ENCODE results near the gene LRRC2.
"Not testable (repeated sequence)": the region's sequence is repeated elsewhere in the genome, so short reads cannot be mapped to it uniquely, and the experiment has no call there.

The LRRC2 gene

DNA sequence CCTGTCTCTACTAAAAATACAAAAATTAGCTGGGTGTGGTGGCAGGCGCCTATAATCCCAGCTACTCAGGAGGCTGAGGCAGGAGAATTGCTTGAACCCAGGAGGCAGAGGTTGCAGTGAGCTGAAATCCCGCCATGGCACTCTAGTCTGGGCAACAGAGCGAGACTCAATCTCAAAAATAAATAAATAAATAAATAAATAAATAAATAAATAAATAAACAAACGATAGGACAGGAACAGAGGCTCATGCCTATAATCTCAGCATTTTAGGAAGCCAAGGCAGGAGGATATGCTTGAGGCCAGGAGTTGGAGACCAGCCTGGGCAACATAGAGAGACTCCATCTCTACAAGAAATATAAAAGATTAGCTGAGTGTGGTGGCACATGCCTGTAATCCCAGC, 43.9 kb downstream of the LRRC2 start:
- DNase-seq, result not testable (repeated sequence)

DNA sequence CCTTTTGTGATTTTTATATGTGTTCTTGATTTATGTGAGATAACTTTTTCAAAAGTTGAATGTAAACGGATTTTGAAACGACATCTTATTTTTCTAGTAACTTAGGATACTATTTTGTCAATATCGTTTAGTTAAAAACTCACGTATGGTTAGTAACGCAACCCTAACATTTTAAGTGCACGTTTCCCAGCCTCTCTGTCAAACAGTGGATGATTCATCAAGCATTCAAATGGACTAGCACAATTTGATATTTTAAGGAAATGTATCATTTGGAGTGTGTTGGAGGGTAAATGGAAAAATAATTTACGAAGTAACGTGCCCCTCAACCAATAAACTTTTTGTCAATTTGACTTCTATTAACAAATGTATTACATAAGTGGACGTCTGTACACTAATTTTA, 45.0 kb downstream of the LRRC2 start:
- DNase-seq, result no peak

DNA sequence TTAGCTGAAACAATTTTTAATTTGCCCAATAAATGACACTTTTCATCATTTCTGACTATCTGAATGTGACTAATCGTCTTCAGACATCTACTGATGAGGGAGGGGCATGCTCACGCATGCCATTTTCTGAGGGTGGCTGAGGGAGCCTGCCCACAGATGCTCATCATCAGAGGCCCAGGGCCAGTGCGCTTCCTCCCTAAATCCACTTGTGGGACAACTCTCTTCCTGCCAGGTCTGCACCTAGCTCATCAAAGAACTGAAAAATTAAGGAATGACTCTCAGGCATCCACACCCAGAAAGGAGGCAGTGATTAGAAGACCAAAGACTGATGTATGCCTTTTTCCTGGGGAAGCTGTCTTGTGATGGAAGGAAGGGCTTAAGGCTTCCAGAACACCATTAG, 45.6 kb downstream of the LRRC2 start:
- no peak for DNase-seq

DNA sequence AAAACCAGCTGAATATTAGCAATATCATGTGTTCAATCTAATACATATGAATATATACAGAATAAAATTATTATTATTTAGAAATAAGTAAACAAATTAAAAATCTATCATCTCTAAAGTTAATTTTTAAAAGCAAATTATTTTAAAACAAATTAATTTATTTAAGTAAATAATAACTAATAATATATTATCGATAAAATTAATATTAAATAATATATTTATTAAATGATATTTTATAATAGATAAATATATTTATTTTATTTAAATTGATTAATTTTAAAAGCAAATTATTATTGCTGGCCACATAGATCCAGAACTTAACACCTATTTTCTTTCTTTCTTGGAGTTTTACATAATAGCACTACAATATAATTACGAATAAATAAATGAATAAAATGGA, 46.1 kb downstream of the LRRC2 start:
- no peak for DNase-seq

DNA sequence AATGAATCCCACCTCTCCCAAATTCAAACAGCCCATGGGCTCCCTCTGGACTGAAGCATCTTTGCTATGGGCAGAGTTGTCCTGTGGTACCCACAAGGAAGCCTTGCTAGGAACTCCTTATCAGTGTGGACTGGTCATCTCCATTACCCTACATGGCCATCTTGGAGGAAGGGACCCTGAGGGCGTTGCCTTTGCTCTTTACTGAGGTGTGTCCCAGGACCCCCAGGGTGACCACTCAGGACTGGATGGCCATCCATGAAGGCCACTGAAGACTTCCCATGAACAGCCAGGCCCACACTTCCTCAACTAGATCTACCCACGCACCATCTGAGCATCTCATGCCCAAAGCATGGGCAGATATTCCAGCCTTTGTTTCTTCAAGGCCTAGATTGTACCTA, 48.3 kb downstream of the LRRC2 start:
- DNase-seq, result no peak

DNA sequence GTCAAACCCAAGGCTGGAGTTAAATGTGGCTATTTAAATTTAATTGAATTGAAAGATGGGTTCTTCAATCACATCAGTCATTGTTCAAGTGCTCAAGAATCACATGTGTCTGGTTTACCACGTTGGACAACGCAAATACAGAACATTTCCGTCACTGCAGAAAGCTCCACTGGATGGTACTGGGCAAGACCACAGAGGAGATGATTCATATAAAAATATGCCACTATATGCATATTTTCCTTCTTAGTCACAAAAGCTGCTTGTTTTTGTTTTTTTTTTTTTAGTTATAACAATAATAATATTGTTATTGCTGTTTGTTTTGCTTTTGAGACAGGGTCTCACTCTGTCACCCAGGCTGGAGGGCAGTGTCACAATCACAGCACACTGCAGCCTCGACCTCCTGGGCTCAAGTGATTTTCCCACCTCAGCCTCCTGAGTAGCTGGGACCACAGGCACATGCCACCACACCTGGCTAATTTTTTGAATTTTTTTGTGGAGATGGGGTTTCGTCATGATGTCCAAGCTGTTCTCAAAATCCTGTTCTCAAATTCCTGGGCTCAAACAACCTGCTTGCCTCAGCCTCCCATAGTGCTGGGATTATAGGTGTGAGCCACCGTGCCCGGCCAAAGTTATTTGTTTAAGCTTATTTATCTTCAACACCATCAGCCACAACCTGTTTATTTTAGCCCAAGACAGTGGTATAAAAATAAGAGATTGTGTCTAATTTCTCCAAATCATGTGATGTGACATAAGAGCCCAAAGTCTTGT, 48.9 kb downstream of the LRRC2 start:
- DNase-seq, result no peak

DNA sequence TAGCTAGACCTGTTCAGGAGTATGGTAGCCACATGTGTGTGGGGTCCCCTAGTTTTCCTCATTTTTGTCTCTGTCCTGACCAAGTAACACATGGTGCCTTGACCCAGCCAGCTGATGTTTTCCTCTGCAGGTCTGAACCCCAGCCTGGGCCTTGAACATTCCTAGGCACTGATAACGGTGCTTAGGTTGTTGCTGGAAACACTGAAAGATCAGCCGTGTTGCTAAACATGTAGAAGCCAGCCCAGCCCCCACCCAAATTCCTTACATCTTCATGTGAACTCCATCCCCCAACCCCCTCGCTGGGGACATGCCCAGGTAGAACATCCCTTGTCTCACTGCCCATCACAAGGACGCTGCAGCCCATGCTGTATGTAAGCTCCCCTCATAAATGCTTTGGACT, 49.6 kb downstream of the LRRC2 start:
- DNase-seq, result no peak

DNA sequence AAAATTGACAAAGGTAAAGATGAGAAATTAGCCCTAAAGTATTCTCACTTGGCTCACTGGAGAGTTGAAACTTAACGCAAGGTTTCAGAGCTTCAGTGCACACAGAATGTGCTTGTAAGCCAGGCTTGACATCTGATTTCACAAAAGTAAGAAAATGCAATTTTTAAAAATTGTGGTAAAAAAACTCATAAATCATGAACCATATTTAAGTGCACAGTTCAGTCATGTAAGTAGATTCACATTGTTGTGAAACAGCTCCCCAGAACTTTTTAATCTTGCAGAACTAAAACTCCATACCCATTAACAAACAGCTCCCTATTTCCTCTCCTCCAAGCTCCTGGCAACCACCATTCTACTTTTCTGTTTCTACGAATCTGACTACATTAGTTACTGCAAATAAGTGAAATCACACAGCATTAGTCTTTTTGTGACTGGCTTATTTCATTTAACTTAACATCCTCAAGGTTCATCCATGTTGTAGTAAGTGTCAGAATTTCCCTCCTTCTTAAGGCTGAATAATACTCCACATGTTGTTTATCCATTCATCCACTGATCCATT, 53.8 kb downstream of the LRRC2 start:
- no peak for DNase-seq

DNA sequence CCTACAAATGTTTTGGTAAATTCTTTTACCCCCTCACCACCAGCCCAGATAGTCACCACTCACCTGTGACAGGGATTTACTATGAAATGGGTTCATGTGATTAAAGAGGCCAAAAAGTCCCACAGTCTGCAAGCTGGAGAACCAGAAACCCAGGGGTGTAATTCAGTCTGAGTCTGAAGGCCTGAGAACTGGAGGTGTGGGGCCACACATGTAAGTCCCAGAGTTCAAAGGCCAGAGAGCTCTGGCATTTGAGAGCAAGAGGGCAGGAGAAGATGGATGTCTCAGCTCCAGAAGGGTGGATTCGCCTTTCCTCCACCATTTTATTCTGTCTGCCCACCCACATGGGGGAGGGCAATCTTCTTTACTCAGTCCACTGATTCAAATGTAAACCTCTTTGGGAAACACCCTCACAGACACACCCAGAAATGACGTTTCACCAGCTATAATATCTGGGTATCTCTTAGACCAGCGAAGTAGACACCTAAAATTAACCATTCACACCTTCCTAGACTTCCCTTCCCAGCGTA, 56.4 kb downstream of the LRRC2 start:
- DNase-seq, result no peak

DNA sequence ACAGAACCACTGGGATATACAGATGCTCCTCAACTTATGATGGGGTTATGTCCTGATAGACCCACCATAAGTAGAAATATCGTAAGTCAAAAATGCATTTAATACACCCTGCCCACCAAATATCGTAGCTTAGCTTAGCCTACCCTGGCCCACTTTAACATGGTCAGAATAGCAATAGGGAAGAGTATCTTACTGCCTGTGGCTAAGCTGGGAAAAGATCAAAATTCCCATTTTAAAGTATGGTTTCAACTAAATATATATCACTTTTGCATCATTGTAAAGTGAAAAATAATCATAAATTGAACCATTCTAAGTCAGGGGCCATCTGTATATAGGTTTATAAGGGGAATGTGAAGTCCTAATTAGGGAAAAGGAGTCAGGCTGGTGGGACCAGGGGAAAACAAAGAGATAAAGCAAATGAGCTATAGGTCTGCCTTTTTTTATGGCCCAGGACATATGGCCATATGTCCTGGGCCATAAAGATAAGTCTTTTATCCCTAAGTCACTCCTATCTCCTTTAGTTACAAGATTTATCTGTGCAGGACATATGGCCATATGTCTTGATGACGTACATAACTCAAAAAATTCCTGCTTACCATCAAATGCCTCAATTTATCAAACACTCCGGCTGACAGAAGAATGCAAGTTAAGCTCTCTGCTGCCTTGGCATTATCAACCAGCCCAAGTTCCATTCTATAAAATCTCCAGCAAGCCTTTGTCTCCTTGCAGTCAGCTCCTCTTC, 57.1 kb downstream of the LRRC2 start:
- no peak for DNase-seq

DNA sequence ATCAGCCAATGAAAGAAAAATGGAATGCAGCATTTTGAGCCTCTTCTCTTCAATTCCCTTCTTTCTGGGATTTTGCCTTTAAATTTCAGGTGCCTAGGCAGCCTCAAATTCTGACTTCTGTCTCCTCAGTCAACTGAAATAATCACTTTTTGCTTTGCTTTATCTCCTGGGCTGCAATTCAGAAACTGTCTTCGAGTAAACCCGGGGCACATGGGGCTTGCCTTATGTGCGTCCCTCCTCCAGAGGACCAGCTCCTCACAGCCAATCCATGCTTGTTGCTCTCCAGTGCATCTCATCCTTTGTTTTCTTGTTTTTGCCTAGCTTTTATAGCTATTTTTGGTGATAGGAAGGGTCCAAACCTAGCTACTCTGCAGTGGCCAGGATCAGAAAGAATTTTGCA, 59.6 kb downstream of the LRRC2 start:
- no peak for DNase-seq

DNA sequence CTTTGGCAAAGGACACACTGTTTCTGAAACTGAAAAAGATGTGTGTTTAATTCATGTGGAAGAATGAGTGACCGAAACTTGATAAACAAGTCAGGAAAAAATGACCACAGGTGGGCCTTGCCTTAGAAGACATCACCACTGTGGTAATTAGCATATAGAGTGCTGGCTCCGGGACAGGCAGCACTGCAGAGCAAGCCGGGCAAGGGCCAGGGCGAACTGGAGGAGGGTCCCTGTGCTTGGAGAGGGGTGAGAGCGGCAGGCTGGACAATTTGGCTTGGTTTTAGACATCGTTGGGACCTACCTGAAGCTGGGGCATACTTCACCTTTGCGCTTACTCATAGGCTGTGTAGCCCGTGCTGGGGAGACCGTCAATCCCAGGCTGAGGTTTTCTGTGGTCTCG, 60.1 kb downstream of the LRRC2 start:
- no peak for DNase-seq

DNA sequence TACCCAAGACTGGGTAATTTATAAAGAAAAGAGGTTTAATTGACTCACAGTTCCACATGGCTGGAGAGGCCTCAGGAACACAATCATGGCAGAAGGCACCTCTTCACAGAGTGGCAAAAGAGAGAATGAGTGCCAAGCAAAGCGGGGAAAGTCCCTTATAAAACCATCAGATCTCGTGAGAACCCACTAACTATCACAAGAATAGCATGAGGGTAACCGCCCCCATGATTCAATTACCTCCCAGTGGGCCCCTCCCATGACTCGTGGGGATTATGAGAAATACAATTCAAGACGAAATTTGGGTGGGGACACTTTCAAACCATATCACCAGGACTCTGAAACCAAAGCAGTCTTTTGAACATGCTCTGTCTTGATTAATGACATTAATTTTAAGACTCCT, 61.3 kb downstream of the LRRC2 start:
- peak; percentile 25 to 38 for DNase-seq

DNA sequence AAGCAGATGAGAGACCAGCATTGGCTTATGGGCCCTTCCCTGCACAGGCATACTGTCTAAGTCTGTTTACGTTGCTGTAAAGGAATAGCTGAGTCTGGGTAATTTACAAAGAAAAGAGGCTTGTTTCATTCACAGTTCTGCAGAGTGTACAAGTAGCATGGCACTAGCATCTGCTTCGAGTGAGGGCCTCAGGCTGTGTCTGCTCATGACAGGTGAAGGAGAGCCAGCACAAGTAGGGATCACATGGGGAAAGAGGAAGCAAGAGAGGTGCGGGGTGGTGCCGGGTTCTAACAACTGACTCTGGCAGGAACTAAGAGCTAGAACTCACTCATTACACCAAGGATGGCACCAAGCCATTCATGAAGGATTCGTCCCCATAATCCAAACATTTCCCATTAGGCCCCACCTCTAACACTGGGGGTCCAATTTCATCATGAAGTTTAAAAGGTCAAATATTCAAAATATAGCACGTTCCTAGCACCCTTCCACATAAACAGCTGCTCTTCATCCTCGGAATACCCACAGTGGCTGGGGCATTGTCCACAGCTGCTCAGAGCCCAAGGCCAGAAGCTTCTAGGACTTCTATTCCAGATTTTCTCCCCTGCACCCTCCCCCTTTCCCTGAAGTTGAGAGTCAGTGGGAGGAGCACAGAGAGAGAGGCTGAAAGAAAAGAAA, 62.8 kb downstream of the LRRC2 start:
- no peak for DNase-seq

DNA sequence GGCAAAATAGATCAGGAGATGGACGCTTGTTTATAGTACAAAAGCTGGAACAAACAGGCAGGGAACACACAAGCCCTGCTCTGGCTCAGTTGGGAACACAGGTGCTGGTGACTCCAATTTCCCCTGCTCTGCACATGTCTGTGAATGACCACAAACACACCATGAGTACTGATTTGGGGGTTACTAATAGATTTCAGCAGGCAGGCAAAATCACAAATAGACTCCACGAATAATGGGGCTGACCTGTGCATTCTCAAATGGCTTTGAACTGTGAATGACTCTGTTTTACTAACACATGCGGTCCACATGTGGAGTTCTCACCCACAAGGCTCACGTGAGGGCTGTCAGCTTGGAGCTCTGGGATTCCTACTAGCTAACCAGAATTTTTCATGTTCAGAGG, 64.4 kb downstream of the LRRC2 start:
- no peak for DNase-seq

DNA sequence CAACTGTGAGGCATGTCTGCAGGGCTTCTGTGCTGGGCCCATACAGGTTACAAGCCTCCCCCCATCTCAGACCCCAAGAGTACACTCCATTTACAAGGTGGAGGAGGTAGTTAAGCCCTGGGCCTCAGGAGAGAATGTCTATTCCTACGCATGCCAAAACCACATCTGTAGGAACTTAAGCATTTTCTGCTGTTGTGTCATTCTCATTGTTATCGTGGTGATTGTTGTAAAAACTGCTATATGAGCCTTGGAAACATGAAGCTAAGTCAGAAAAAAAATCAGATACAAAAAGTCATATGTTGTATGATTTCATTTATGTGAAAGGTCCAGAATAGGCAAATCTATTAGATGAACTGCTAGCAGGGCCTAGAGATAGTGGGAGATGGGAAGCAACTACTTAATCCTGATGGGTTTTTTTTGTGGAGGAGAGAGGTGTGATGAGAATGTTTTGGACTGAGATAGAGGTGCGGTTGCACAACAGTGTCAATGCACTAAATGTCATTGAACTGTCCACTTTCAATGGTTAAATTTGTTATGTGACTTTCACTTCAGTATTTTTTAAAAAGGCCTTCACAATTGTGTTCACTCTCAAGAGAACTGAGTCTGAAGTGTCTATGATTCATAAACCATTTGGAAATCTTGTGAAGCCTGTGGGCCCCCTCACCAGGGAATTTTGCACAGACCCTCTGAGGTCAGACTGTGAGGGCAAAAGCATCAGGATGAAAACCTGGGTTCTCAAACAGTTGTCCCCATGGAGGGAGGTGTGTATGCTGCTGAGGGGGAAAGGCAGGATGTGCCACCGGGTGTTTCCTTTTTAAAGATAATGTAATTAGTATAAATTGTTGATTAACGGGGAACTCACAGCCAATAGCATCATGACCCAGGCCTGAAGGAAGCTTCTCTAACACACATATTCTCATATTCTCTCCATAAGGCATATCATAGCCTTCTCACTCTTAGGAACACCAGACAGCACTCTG, 65.2 kb downstream of the LRRC2 start:
- no peak for DNase-seq

DNA sequence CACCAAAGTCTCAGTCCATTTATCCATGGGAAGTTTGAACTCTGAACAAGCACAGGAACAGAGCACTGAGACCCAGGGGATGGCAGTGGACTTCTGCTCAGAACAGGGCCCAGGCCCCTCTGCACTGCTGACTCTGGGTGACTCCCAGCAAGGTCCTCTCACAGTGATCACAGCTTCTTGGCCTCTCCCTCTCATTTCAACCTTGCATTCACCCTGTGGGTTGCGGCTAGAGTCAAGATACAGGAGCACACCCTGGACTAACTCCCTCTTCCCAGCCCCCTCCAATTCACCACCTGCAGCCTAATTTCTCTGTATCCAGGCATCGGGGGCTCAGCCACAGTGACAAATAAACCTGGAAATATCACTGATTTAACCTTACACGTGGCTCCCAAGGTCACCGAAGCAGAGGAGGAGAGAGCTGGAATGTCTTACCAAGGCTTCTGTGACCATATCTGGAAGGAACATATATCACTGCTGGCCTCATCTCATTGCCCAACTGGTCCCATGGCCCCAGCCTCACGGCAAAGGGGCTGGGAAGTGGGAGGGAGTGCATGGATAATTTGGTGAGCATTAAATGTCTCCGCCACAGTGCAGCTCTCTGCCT, 67.1 kb downstream of the LRRC2 start:
- DNase-seq, result no peak

DNA sequence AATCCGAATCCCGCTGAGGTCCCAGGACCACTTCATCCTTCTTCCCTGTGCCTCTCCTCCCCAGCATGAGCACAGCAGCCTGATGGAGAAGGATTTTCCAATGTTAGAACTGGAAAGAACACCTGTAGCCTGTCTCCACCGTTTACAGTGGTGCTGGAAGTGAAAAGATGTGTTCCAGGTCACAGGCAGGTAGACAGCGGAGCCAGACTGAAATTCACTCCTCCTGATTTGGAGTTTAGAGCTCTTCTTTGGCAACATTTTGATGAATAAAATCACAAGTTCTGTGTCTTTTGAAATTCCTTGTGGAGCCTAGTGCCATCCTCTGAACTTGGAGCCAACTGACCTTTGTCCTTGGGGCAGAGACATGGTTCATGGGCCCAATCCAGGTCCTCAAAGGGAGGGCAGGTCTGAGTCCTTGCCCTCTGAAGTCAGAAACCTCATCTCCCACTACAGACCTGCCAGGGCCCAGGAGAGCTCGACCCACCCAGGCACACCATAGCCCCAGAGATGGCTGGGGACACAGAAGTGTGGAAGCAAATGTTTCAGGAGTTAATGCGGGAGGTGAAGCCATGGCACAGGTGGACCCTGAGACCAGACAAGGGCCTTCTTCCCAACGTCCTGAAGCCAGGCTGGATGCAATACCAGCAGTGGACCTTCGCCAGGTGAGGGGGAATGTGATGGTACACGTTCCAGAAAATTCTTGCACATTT, 68.4 kb downstream of the LRRC2 start, which contains the start of gene RTP3:
Gene RTP3, plus strand, starts transcription at position 421 of the 710 bp plus-strand sequence. Its CDS starts 87 bp downstream, at position 508.
- DNase-seq, result no peak

DNA sequence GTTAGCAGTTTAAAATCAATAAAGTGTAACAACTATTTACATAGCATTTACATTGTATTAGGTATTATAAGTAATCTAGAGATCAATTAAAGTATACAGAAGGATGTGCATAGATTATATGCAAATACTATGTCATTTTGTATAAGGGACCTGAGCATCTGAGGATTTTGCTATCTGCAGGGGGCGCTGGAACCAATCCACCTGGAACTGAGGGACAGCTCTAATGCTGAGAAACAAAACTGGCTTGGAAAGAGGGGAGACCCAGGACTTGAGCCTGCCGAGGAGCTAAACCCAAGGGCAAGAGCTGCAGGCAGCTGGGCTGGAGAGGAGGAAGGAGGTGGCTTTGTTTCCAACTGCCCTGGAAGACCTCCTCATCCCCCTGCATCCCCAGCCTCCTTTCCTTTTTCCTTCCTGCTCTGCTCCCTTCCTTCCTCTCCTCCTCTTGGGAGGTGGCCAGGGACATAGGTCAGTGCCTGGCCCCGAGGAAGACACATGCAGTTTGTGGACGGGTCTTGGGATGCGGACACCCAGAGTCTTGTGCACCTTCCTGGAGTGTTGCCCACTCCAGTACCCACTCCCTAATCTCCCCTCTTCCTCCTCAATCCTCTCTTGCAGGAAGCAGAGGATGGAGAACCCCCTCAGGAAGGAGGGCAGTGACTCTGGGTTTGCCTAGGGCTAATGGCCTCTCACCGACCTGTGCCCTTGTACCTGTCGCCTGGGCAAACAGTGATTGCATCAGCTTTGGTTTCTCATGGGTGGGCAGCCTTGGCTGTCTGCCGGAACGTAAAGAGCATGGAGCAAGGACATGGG, 69.2 kb downstream of the LRRC2 start:
- DNase-seq, result peak; percentile 47 to 55

DNA sequence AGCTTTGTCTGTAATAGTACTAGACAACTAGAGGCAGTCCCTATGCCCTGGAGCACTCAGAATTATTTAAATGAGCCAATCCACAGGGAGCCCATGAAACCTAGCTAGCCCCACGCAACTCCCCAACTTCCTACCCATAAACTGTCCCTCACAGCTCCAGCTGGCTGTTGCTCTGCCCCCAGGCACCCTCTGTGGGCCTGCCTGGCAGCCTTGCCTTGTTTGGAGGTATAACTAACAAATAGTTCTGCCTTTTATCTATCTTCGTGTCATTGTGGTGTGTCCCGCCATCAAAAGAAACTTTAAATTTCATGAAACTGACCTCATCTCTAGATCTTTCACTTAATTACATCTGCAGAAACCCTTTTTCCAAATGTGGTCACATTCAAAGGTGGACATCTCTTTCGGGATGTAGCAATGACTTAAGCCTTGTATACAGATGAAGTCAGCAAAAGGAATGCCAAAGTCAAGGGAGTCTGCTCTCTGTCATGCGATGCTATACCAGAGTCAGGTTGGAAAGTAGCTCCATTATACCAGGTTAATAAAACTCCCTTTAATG, 70.1 kb downstream of the LRRC2 start:
- DNase-seq, result no peak
